Astrocyte of the spinal cord (primary cell): ENCODE results near the gene FBXL16.
A peak's percentile ranks its signal among the peaks of the same experiment; 100 is the strongest.

ENCODE experiments used
- DNase-seq: peaks from one replicate; pipeline ENCODE4 v3.0.0; 2011; ENCODE audit warnings: low read depth, low spot score
- H3K4me3 ChIP-seq: 2 replicates; pipeline ENCODE4 v1.5.1; 2011; ENCODE audit warnings: low read depth, mild to moderate bottlenecking, low read length, moderate library complexity
- in situ Hi-C: cut with HindIII; loops from 2 replicates; pipeline ENCODE4 v1.10.0; 2017; ENCODE audit warnings: low sequenced_read_pairs
- TF ChIP-seq, protein P1 (sequence below): IDR thresholded peaks from 2 replicates; pipeline ENCODE4 v1.5.1; 2012; ENCODE audit warnings: low read depth, mild to moderate bottlenecking, low read length, inconsistent platforms

The FBXL16 gene

DNA sequence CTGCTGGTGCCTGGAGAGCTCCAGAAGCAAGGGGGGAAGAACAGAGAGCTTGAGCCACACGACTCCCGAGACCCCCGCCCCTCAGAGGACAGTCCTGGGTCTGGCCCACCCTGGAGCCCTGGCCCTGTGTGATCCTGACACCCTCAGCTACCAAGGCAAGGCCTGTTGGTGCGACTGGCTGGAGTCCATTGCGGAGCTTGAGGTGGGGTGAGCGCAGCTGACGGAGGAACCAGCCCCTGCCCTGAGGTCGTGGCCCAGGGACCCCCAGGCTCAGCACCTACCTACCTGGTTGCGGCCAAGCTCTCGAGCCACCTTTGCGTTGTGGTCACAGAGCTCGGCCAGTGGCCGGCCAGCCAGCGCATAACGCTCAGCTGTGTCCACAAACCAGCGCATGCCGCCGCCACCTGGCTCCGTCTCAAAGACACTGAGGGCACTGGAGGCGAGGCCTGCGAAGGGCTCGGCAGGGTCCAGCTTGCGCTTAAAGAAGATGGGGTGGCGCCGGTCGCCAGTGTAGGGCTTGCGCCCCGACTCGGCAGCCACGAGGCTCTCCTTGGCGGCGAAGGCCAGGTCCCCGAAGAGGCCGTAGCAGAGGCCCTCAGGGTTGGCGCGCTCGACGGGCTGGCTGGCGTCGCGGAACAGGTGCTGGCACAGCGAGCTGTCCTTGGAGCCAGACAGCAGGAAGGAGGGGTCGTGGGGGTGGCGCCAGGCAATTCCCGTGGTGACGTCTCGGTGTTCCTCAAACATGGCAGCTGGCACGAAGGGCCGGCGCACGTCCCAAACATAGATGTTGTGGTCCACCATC is 18.9 kb downstream of the FBXL16 start:
- H3K4me3 ChIP-seq = no peak overlapping the region
- in situ Hi-C loops = no loop called here
- TF ChIP-seq, protein P1, sequence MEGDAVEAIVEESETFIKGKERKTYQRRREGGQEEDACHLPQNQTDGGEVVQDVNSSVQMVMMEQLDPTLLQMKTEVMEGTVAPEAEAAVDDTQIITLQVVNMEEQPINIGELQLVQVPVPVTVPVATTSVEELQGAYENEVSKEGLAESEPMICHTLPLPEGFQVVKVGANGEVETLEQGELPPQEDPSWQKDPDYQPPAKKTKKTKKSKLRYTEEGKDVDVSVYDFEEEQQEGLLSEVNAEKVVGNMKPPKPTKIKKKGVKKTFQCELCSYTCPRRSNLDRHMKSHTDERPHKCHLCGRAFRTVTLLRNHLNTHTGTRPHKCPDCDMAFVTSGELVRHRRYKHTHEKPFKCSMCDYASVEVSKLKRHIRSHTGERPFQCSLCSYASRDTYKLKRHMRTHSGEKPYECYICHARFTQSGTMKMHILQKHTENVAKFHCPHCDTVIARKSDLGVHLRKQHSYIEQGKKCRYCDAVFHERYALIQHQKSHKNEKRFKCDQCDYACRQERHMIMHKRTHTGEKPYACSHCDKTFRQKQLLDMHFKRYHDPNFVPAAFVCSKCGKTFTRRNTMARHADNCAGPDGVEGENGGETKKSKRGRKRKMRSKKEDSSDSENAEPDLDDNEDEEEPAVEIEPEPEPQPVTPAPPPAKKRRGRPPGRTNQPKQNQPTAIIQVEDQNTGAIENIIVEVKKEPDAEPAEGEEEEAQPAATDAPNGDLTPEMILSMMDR = no peak
- no peak for DNase-seq

DNA sequence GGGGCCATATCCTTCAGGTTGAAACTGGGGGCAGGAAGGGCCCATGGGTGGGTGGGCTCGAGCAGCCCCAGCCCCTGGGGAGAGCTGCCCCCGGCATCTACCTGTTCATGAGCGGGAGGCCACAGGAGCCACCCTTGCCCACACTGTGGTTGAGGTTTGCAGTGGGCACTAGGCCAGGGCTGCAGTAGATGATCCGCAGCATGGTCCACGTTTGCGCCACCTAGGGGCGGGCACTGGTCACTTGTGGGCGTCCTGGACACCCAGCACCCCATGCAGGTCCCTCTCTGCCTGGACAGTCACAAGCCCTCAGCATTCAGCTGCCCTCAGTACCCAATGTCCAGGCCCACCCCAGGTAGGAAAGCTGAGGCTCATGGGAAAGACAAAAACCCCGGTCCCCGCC is 19.6 kb downstream of the FBXL16 start:
- DNase-seq = peak; percentile 36
- TF ChIP-seq, protein P1 = peak; percentile 57
- in situ Hi-C loops = no loop called here
- H3K4me3 ChIP-seq = no peak overlapping the region

DNA sequence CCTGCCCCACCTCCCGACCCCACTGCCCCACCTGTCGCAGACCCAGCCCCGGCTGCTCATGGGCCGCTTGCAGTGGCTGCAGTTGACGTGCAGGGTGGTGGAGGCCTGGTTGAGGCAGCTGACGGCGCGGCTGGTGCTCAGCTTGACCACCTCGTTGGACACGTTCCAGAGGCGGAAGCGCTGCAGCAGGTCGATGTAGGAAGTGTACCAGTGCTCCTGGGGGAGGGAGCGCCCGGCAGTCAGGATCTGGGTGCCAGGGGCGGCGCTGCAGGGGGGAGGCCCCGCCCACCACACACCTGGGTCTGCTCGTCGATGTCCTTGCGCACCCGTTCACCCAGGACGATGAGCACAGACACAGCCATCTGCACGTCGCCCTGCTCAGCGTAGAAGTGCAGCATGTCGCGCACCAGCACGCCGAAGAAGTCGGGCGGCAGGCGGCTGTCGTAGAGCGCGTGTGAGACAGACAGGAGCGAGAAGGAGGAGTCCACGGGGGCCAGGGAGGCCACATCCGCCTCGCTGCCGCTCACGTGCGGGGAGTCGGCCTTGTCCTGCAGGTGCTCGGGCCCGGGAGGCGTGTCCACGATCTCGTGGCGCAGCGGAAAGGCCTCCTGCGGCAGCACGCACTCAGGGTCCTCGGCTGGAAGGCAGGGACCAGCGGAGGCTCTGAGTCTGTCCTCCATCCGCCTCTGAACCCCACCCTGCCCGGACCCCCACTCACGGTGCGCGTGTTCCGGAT is 20.5 kb downstream of the FBXL16 start:
- H3K4me3 ChIP-seq = no peak overlapping the region
- DNase-seq = no peak
- in situ Hi-C loops = no loop called here

DNA sequence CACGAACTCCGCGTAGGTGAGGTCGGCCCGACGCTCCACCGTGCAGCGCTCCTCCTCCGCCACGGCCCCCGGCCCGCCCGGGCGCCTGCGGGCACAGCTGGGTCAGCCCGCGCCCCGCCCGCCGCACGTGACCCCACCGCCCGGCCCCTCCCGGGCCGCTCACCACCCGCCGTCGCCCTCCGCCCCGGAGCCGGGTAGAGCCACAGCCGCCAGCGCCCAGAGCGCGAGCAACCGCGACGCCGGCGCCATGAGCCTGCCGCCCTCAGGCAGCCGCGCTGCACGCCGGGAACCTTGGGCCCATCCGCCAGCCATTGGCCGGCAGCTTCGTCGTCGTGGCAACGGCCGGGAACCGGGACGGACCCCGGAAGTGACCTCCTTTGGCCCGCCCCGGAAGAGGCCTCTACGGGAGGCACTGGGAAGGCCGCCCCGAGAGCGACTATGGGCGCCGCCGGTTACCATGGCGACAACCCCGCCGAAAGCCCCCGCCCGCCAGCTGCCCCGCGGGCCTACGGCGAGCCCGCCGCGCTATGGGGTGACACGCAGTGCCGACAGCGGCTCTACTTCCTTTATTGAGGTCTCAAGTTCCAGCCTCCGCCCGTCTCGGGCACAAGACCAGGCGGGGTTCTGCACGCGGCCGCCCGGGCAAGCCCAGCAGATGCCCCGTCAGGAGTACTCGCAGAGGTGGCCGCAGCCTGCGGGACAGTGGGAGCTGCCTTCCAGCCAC is 21.4 kb downstream of the FBXL16 start, which contains the start of gene JMJD8:
JMJD8 (minus strand) TSS at position 264 of the 724 bp plus-strand sequence; CDS start at position 249, 15 bp downstream.
- DNase-seq = peak; percentile 95
- TF ChIP-seq, protein P1 = no peak
- peak within 1 kb of the TSS; percentile 48 for H3K4me3 ChIP-seq
- in situ Hi-C loops = no loop called here

More for the DNA sequence above, 20.5 kb downstream of the FBXL16 start:
- TF ChIP-seq, protein P1 = no peak

DNA sequence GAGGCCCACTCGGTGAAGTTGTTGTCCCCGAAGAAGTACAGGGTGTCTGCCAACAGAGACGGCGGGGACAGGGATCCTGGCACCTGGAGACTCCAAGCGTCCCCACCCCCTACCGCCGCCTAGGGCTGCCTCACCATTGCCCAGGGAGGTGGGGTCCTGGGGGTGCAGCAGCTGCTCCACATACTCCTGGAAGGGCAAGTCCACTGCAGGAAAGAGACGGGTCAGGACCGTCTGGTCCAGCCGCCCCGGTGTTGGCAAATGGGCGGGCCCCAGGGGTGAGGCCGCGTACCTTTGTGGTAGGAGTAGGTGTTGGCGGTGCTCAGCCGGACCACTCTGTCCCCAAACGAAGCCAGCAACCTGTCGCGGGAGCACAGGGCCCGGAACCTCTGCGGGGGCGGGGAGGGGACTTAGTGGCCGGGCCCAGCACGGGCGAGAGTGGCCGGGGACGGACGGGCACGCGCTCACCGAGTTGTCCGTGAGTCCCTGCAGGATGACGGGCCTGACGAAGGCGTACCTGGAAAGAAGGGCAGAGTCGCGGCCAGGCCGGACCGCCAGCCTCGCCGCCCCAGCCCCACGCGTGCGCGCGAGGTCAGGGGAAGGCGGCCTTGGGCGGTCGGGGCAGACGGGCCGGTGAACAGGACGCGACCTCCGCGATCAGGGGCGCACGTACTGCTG is 22.1 kb downstream of the FBXL16 start:
- TF ChIP-seq, protein P1 = no peak
- DNase-seq = no peak
- peak overlapping the region; percentile 48 for H3K4me3 ChIP-seq
- in situ Hi-C loops = no loop called here
